GM12891 (cell line): Measurements from ENCODE around the gene DIP2C.

ENCODE experiments used
- POLR2A ChIP-seq: IDR thresholded peaks from 2 replicates; pipeline ENCODE4 v1.6.1; 2011; ENCODE audit warnings: low read depth, low read length, control low read depth
- POLR2AphosphoS5 ChIP-seq: IDR thresholded peaks from 2 replicates; pipeline ENCODE4 v1.6.1; 2011; ENCODE audit warnings: low read depth, low read length, control low read depth
- TAF1 ChIP-seq: IDR thresholded peaks from 2 replicates; pipeline ENCODE4 v1.6.1; 2011; ENCODE audit warnings: low read depth, low read length, control low read depth

DNA sequence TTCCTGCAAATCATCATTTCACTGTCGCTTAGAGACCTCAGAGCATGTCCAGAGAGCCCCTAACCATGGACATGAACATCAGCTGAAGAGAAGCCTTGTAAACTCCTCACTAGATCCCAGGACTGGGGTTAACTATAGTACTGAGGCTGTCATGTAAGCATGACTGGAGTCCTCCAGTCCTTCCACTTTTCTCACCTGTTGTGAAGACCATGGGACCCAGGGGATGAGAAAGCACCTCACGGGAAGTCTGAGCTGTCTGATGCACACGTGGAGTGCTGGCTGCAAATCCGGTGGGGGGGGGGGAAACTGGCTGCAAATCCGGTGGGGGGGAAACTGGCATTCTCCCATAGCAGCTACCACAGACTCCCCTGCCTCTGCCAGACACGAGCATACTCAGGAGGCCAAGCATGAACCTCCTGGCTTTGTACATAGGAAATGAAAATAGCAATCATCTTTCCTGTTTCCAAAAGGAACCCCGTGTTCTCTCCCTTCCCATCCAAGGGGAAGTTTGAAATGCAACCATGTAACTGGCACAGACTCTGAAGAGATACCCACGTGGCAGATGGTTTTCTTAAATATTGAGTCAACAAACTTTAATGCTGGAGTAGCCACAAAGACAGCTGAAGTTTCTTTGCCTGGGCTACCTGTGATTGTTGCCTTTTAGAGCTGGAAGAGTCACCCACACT is 292.8 kb downstream of the DIP2C start:
- TF ChIP-seq TAF1 (no peak), POLR2A (no peak), POLR2AphosphoS5 (no peak)
